Measurements from ENCODE around the gene FNDC8. TPM values are rescaled to one million over a fixed set of nuclear protein-coding genes. Genes with fewer than 3 reads are reported as not detected.
"Not testable (repeated sequence)": the region's sequence is repeated elsewhere in the genome, so short reads cannot be mapped to it uniquely, and the experiment has no call there.

Gene FNDC8
- total RNA-seq, 1 donor, result not detected

- H3K27me3 ChIP-seq (ENCODE audit: insufficient read depth, low read length), result no peaks in the 10 kb centered on the region
Observed at GRCh38 chr17:35146214-35146833, 24.9 kb downstream of the FNDC8 start.

GRCh38 chr17:35147375-35147905 lies 26.0 kb downstream of the FNDC8 start, which contains the start of gene UNC45B:
Gene UNC45B, plus strand, starts transcription at chr17:35147817. Its CDS starts 447 bp downstream, at chr17:35148264.
- Histone ChIP-seq H3K4me3 (ENCODE audit: low read length) (no peak within 1 kb of the TSS), H3K27me3 (ENCODE audit: insufficient read depth, low read length) (no peaks in the 10 kb centered on the region), H3K9me3 (ENCODE audit: low read depth, low read length) (no peaks in the 10 kb centered on the region), H3K4me1 (ENCODE audit: insufficient read depth, low read length) (peaks cover 2% of the 10 kb centered on the region)

More at GRCh38 chr17:35146214-35146833, 24.9 kb downstream of the FNDC8 start:
- no peak overlapping the region for H3K4me3 ChIP-seq (ENCODE audit: low read length)
- peaks cover 8% of the 10 kb centered on the region for H3K4me1 ChIP-seq (ENCODE audit: insufficient read depth, low read length)
- H3K9me3 ChIP-seq (ENCODE audit: low read depth, low read length), result no peaks in the 10 kb centered on the region

GRCh38 chr17:35148144-35148543 lies 26.7 kb downstream of the FNDC8 start:
- Histone ChIP-seq H3K4me1 (ENCODE audit: insufficient read depth, low read length) (no peaks in the 10 kb centered on the region), H3K4me3 (ENCODE audit: low read length) (no peak overlapping the region), H3K27me3 (ENCODE audit: insufficient read depth, low read length) (no peaks in the 10 kb centered on the region), H3K9me3 (ENCODE audit: low read depth, low read length) (no peaks in the 10 kb centered on the region)

GRCh38 chr17:35149941-35150340 lies 28.5 kb downstream of the FNDC8 start:
- H3K4me3 ChIP-seq (ENCODE audit: low read length), result no peak overlapping the region
- H3K27me3 ChIP-seq (ENCODE audit: insufficient read depth, low read length), result no peaks in the 10 kb centered on the region
- no peaks in the 10 kb centered on the region for H3K9me3 ChIP-seq (ENCODE audit: low read depth, low read length)
- no peaks in the 10 kb centered on the region for H3K4me1 ChIP-seq (ENCODE audit: insufficient read depth, low read length)

GRCh38 chr17:35151080-35151479 lies 29.7 kb downstream of the FNDC8 start:
- not testable (repeated sequence) for H3K4me1 ChIP-seq (ENCODE audit: insufficient read depth, low read length); H3K9me3 ChIP-seq (ENCODE audit: low read depth, low read length); H3K4me3 ChIP-seq (ENCODE audit: low read length); H3K27me3 ChIP-seq (ENCODE audit: insufficient read depth, low read length)

GRCh38 chr17:35152421-35153140 lies 31.2 kb downstream of the FNDC8 start:
- no peak overlapping the region for H3K4me3 ChIP-seq (ENCODE audit: low read length)
- H3K27me3 ChIP-seq (ENCODE audit: insufficient read depth, low read length), result no peaks in the 10 kb centered on the region
- no peaks in the 10 kb centered on the region for H3K9me3 ChIP-seq (ENCODE audit: low read depth, low read length)
- H3K4me1 ChIP-seq (ENCODE audit: insufficient read depth, low read length), result no peaks in the 10 kb centered on the region

GRCh38 chr17:35154196-35155165 lies 33.1 kb downstream of the FNDC8 start:
- Histone ChIP-seq H3K9me3 (ENCODE audit: low read depth, low read length) (no peaks in the 10 kb centered on the region), H3K4me1 (ENCODE audit: insufficient read depth, low read length) (no peaks in the 10 kb centered on the region), H3K27me3 (ENCODE audit: insufficient read depth, low read length) (no peaks in the 10 kb centered on the region), H3K4me3 (ENCODE audit: low read length) (no peak overlapping the region)

- Histone ChIP-seq H3K9me3 (ENCODE audit: low read depth, low read length) (no peaks in the 10 kb centered on the region), H3K4me1 (ENCODE audit: insufficient read depth, low read length) (peaks cover 5% of the 10 kb centered on the region)
Observed at GRCh38 chr17:35155246-35155645, 33.8 kb downstream of the FNDC8 start.

GRCh38 chr17:35159940-35160339 lies 38.5 kb downstream of the FNDC8 start:
- no peaks in the 10 kb centered on the region for H3K27me3 ChIP-seq (ENCODE audit: insufficient read depth, low read length)
- peaks cover 28% of the 10 kb centered on the region for H3K4me1 ChIP-seq (ENCODE audit: insufficient read depth, low read length)
- no peak overlapping the region for H3K4me3 ChIP-seq (ENCODE audit: low read length)
- H3K9me3 ChIP-seq (ENCODE audit: low read depth, low read length), result no peaks in the 10 kb centered on the region

More at GRCh38 chr17:35155246-35155645, 33.8 kb downstream of the FNDC8 start:
- H3K4me3 ChIP-seq (ENCODE audit: low read length), result no peak overlapping the region
- no peaks in the 10 kb centered on the region for H3K27me3 ChIP-seq (ENCODE audit: insufficient read depth, low read length)

- Histone ChIP-seq H3K4me3 (ENCODE audit: low read length) (no peak overlapping the region), H3K4me1 (ENCODE audit: insufficient read depth, low read length) (peaks cover 28% of the 10 kb centered on the region), H3K27me3 (ENCODE audit: insufficient read depth, low read length) (no peaks in the 10 kb centered on the region), H3K9me3 (ENCODE audit: low read depth, low read length) (no peaks in the 10 kb centered on the region)
Observed at GRCh38 chr17:35160354-35161201, 39.2 kb downstream of the FNDC8 start.

GRCh38 chr17:35161281-35161761 lies 39.9 kb downstream of the FNDC8 start:
- Histone ChIP-seq H3K9me3 (ENCODE audit: low read depth, low read length) (no peaks in the 10 kb centered on the region), H3K4me1 (ENCODE audit: insufficient read depth, low read length) (peaks cover 28% of the 10 kb centered on the region), H3K4me3 (ENCODE audit: low read length) (no peak overlapping the region), H3K27me3 (ENCODE audit: insufficient read depth, low read length) (no peaks in the 10 kb centered on the region)

- H3K4me3 ChIP-seq (ENCODE audit: low read length), result no peak overlapping the region
- H3K4me1 ChIP-seq (ENCODE audit: insufficient read depth, low read length), result peaks cover 28% of the 10 kb centered on the region
- no peaks in the 10 kb centered on the region for H3K27me3 ChIP-seq (ENCODE audit: insufficient read depth, low read length)
- no peaks in the 10 kb centered on the region for H3K9me3 ChIP-seq (ENCODE audit: low read depth, low read length)
Observed at GRCh38 chr17:35162755-35163154, 41.3 kb downstream of the FNDC8 start.

- H3K4me1 ChIP-seq (ENCODE audit: insufficient read depth, low read length), result peaks cover 28% of the 10 kb centered on the region
- no peaks in the 10 kb centered on the region for H3K27me3 ChIP-seq (ENCODE audit: insufficient read depth, low read length)
- H3K9me3 ChIP-seq (ENCODE audit: low read depth, low read length), result no peaks in the 10 kb centered on the region
Observed at GRCh38 chr17:35163886-35164285, 42.5 kb downstream of the FNDC8 start.

GRCh38 chr17:35164716-35165115 lies 43.3 kb downstream of the FNDC8 start:
- Histone ChIP-seq H3K4me1 (ENCODE audit: insufficient read depth, low read length) (peaks cover 28% of the 10 kb centered on the region), H3K27me3 (ENCODE audit: insufficient read depth, low read length) (no peaks in the 10 kb centered on the region), H3K9me3 (ENCODE audit: low read depth, low read length) (no peaks in the 10 kb centered on the region), H3K4me3 (ENCODE audit: low read length) (no peak overlapping the region)

More at GRCh38 chr17:35163886-35164285, 42.5 kb downstream of the FNDC8 start:
- H3K4me3 ChIP-seq (ENCODE audit: low read length), result no peak overlapping the region
